Hematopoietic multipotent progenitor cell (in vitro differentiated cells): ENCODE measurements around the gene MRPL3. TPM values are rescaled to one million over a fixed set of nuclear protein-coding genes. Genes with fewer than 3 reads are reported as not detected.
"Not testable (repeated sequence)": the region's sequence is repeated elsewhere in the genome, so short reads cannot be mapped to it uniquely, and the experiment has no call there.

Experiments used
- DNase-seq, 3 donors: peaks; one replicate each; pipeline ENCODE4 v3.0.0-alpha.2; 2011 to 2015; ENCODE audit warnings: low read depth in 2 of 3, low spot score in 2 of 3
- total RNA-seq: library from RNA; depleted of rRNA; stranded (reverse); fragments of >200 nt; gene quantifications from one replicate; pipeline ENCODE4 v1.2.3, GENCODE V29; 2012

Gene MRPL3
- total RNA-seq, 1 donor = 44.7 TPM

GRCh38 chr3:131501949-131502348, 822 bp downstream of the MRPL3 start:
- DNase-seq = no peak

- DNase-seq = no peak
Observed at GRCh38 chr3:131494706-131495105, 8.1 kb downstream of the MRPL3 start.

- no peak for DNase-seq
Observed at GRCh38 chr3:131491775-131492174, 11.0 kb downstream of the MRPL3 start.

DNA sequence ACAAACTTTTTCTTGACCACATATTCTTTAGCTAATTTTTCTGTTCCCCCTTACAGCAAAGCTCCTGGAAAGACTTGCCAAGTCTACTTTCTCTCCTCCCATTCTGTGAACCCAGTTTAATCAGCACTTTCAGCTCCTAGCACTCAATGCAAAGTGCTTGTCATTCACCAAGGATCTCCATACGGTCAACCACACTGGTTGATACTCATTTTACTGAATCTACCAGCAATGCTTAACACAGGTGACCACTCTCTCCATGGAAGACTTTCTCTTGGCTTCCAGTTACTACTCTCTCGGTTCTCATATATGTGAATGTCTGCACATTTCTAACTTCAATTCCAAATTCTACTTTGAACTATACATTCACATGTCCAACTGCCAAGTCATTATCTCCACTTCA, 11.7 kb downstream of the MRPL3 start:
- DNase-seq = no peak

DNA sequence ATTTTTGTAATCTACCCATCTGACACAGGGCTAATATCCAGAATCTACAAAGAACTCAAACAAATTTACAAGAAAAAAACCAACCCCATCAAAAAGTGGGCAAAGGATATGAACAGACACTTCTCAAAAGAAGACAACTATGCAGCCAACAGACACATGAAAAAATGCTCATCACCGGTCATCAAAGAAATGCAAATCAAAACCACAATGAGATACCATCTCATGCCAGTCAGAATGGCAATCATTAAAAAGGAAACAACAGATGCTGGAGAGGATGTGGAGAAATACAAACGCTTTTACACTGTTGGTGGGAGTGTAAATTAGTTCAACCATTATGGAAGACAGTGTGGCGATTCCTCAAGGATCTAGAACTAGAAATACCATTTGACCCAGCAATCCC, 16.2 kb downstream of the MRPL3 start:
- DNase-seq = not testable (repeated sequence)

GRCh38 chr3:131485119-131485518, 17.7 kb downstream of the MRPL3 start:
- no peak for DNase-seq

DNA sequence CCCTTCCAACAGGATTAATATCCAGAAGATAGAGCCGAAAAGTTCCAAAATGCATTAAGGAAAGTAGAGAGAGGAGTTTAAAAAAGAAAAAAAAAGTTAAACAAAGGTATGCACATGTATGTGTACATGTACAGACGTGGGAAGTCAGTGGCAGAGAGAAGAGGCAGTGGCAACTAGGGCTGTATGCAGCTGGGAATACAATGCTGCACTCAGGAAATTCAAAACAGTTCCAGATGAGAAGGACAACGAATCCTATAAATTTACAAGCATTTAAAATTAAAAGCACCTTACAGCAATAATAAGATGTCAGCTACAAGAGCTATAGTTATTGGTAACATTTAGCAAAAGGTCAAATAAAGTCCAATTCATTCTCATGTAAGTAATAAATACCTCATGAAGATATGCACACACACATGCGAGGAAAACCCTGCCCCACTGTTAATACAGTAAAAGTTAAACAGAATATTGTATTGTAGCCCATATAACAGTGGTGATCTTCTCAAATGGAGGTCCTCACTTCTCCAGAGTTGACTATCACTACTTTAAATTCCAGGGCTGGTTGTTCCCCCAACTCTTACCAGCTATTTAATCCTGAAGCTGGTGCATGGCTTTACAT, 18.2 kb downstream of the MRPL3 start:
- DNase-seq = no peak

DNA sequence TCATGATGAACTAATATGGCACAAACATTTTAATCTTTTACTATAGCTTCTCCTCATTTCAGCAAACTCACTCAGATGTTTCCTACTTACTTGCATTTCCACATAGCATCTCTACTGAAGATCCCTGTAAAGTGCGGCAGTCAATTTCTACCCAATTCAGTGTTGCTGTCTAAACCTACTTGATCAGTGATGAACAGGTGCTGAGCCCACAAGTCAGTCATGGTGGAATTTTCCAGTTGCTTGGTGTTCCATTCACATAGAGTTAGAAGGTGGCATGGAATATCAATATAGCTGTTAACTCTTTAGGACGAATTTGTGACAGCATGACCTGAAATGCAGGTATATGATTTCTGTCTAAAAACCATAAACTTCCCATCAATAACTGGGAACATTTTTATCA, 22.7 kb downstream of the MRPL3 start:
- DNase-seq = no peak

GRCh38 chr3:131477813-131478212, 25.0 kb downstream of the MRPL3 start:
- DNase-seq = no peak

DNA sequence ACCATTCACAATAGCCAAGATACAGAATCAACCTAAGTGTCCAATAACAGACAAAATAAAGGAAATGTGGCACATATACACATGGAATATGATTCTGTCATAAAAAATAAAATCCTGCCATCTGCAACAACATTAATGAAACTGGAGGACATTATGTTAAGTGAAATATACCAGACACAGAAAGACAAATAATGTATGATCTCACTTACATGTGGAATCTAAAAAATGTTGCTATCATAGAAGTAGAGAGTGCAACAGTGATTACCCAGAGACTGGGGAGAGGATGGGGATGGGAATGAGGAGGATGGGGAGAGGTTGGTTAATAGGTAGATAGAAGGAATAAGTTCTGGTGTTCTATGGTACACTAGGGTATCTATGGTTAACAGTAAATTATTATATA, 28.7 kb downstream of the MRPL3 start:
- no peak for DNase-seq

DNA sequence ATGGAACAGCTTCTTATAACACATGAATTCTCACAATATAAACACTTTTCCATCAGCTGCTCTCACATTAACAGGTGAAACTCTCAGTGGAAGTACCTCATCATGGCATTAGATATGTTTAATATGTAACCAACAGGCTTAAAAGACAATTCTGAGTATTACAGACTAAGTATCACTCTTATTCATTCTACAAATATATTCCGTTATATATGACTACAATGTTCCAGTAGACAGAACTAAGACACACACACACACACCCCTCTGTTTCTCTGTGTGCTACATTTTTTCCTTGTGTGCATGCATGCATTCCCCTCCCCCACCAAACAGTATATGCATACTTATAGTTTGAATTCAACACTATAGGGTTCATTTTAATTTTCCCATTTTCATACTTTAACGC, 32.4 kb downstream of the MRPL3 start:
- no peak for DNase-seq

GRCh38 chr3:131458653-131459052, 44.1 kb downstream of the MRPL3 start:
- DNase-seq = no peak

DNA sequence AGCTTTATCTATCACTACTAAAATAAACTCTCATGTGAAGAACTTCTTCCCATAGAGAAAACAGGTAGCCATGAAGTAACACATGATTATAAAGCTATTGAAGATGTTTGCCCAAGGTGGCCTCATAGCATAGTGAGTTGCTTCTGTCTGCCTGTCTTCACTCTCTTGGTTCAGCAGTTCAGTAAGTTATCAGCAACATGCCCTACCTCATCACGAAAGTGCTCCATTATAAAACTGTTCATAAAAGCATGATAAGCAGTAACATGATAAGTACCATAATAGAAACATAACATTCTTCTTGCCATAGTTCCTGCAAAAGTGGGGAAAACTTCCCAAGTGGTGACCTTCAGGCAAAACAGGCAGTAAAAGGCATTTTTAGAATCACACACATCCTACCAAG, 45.6 kb downstream of the MRPL3 start:
- DNase-seq = no peak

DNA sequence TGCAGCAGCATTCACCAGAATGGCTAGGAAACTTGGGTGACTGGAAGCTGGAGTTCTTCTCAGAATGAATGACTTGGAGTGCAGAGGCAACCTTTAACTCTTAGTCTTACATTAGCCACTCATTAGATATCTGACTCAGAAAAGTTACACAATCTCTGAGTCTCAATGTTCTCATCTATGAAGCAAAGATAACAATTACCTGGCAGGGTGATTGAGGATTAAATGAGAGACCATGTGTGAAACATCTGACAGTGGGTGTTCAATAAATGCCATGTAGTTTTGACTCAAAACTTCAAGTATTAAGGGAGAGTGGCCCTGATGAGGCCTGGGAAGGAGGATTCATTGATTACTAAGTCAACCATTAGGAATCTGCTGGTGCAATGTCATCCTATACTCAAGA, 48.3 kb downstream of the MRPL3 start:
- DNase-seq = no peak

- DNase-seq = no peak
Observed at GRCh38 chr3:131453533-131453932, 49.2 kb downstream of the MRPL3 start.

DNA sequence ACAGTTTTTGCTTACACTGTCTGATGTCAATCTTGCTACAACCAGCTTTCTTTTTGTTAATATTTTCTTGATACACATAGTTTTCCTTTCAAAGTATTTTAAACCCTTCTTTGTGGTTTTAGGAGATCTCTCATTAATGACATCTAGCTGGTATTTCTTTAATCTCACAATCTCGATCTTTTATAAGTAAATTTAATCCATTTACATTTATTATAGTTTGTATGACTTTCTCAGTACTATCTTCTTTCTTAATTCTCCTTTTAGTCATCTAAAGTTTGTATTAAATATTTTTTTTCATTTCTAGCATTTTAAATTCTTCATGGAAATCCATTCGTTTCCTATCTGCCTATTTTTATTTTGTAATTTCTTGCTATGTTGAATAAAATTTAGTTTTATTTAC, 55.4 kb downstream of the MRPL3 start:
- DNase-seq = no peak

DNA sequence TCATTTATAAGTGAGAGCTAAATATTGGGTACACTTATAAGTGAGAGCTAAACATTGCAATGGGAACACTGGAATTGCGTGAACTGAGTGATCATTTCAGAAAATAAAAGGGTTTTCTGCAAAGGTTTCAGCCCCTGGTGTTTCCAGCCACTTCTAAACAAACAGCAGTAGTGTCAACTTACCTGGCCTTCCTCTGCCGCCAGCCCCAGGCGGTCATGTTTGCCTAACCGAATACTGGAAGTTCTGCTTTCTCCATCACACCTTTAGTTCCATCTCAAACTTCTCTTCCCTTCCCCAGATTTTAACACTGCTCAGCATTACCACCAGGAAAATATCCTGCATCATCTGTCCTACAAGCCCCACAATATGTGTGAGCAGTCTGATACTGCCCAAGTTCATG, 58.6 kb downstream of the MRPL3 start:
- DNase-seq = no peak

DNA sequence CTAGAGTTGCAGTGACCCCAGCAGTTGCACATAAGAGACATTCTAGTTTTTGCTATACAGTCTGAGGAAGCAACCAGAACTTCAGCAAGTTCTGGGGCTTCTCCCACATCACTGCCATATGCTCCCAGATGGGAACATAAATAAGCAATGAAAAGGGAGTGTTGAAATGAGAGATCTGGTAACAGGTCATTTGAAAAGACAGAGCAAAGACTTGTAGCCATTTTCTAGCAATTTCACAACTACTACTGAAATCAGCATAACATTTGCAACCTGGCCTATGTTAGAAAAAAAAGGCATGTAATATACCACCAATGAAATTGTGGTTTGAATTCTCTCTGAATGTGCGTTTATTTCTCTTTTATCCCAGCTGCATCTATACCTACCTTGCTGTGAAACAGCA, 63.7 kb downstream of the MRPL3 start:
- DNase-seq = no peak

- no peak for DNase-seq
Observed at GRCh38 chr3:131435000-131435399, 67.8 kb downstream of the MRPL3 start.

DNA sequence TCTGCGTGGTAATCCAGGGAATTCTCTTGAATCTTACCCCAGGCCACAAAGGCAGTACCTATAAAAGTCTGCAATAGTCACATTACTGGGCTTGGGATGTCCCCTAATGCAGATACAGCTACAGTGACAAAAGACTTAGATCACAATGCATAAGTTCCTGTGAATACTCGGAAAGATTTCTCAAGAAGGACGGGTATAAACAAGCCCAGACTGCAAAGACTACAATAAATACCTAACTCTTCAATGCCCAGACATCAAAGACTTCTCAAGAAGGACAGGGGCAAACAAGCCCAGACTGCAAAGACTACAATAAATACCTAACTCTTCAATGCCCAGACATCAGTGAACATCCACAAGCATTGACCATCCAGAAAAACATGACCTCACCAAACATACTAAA, 70.3 kb downstream of the MRPL3 start:
- DNase-seq = no peak

- DNase-seq = no peak
Observed at GRCh38 chr3:131431754-131432153, 71.0 kb downstream of the MRPL3 start.

DNA sequence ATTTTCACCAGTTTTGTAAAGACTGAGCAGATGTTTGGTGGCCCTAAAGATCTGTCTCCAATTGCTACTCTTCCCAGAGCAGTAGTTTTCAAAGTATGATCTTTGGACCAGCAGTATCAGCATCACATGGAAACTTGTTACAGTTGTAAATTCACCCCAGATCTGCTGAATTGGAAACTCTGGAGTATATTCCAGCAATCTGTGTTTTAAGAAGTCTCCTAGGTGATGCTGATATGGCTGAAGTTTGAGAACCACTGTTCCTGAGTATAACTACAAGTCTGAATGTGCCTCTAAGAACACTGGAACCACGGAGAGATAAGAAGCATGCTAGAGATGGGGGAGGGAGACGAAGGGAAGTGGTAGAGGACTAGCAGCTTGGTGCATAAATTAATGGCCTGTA, 75.5 kb downstream of the MRPL3 start:
- DNase-seq = no peak

DNA sequence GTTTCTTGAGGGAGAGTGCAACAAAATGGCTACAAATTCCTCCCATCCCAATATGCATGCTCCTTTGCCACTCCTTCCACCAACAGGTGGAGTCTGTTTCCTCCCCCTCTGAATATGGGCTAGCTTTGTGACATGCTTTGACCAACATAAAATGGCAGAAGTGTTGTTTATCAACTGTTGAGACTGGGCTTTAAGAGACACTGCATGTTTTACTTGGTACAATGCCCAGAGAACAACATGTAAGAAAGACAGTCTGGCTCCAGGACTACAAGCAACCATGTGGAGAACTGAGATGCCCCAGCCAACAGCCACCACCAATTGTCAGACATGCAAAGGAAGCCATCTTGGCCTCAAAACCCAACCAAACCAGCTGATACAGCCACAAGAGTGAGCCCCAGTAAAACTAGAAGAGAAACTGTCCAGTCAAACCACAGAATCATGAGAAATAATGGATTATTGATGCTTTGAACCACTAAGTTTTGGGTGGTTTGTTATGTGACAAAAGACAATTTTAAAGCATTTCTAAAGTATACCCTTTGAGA, 80.7 kb downstream of the MRPL3 start:
- DNase-seq = no peak
